GM19239 (cell line): Measurements from ENCODE around the gene KCNK5.

Source experiments
- DNase-seq: peaks from one replicate; pipeline ENCODE4 v3.0.0; 2011; ENCODE audit warnings: low spot score; ENCODE audit not compliant: insufficient read length
- FAIRE-seq: peaks from 2 replicates; lab custom pipeline; 2011; peaks lifted over from hg19 to GRCh38; lab: Jason Lieb, UNC

KCNK5 gene

DNA sequence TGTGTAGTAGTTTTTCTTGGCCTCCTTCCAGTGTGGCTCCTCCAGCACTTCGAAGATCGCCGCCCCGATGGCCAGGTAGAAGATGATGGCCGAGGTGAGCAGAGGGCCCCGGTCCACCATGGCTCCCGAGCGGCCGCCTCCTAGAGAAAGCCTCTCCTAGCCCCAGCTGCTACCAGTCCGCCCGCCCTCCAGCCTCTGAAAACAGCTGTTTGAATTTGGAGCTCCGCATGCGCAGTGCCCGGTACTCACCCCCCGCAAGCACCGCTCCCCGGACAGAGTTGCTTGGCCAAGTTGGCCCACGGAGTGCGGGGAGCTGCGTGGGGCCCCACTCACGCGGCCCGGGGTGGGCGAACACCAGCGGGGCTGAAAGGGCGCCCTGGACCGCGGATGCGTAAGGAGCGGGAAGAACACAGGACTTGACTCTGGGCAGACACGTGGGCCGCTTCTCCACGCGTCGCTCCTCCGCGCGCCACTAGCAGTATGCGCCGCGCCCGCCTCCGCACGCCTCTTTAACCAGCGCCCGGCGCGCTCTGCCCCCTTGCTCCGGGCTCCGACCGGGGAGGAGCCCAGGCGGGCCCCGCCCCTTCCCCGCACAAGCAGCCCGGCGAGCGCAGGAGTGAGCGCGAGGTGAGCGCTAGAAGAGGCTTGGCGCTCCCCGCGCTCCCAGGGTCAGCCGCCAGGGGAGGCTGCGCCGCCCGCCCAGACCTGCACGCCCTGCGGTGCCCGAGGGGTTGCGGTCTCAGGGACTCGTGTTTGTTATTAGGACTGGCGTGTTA is at the start of gene KCNK5:
Gene KCNK5, minus strand, starts transcription at position 484 of the 776 bp plus-strand sequence. Its CDS starts 364 bp downstream, at position 120.
- FAIRE-seq, result peak; percentile 28

GRCh38 chr6:39276379-39276995 is 47.2 kb upstream of the KCNK5 start:
- no peak for FAIRE-seq
- DNase-seq, result no peak

More for the DNA sequence above, at the start of gene KCNK5:
- DNase-seq, result peak; percentile 70

- FAIRE-seq (no peak), DNase-seq (no peak)
These were observed 45.6 kb upstream of the KCNK5 start for GRCh38 chr6:39274903-39275302.

- FAIRE-seq, result no peak
These were observed 45.2 kb upstream of the KCNK5 start for GRCh38 chr6:39274471-39274870.

GRCh38 chr6:39273406-39273821 is 44.1 kb upstream of the KCNK5 start:
- no peak for DNase-seq
- no peak for FAIRE-seq

More at GRCh38 chr6:39274471-39274870, 45.2 kb upstream of the KCNK5 start:
- DNase-seq, result no peak

DNA sequence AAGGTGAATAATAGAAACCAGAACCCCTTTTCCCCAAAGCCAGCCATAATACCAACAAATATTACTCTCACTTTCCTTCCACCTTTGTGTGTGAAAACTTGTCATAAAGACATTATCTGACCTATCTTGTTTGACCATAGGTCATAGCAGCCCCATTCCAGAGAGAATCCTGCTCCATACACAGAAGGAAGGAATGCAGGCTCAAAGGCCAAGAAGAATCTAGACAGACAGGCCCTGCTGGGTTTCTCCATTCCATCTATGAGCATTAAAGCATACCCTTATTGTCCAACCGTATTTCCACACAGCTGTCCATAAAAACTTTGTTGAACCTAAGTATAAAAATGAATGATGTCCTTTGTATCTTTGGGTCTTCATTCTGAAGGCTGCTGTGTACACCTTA is 40.7 kb upstream of the KCNK5 start:
- no peak for FAIRE-seq

DNA sequence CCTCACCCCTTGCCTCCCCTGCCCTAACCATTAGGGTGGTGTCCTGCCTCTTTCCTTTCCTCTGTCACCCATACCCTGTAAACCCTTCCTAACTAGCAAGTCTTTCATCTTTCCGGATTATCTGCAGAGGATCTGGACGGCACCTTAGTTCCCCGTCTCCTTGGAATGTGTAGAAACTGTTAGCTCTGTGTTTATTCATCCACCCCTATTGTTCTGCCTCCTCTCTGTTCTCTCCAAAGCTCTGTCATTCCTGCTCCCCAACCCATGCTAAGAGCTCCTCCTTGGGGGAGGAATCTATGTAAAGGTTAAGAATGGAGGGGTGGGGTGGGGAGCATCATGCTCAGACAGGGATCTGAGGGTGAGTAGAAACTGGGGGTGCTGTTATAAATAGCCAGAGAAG is 39.4 kb upstream of the KCNK5 start:
- no peak for FAIRE-seq

More for the DNA sequence above, 40.7 kb upstream of the KCNK5 start:
- no peak for DNase-seq

GRCh38 chr6:39268171-39268570 is 38.9 kb upstream of the KCNK5 start:
- no peak for FAIRE-seq
- DNase-seq, result no peak

More for the DNA sequence above, 39.4 kb upstream of the KCNK5 start:
- DNase-seq, result no peak

DNA sequence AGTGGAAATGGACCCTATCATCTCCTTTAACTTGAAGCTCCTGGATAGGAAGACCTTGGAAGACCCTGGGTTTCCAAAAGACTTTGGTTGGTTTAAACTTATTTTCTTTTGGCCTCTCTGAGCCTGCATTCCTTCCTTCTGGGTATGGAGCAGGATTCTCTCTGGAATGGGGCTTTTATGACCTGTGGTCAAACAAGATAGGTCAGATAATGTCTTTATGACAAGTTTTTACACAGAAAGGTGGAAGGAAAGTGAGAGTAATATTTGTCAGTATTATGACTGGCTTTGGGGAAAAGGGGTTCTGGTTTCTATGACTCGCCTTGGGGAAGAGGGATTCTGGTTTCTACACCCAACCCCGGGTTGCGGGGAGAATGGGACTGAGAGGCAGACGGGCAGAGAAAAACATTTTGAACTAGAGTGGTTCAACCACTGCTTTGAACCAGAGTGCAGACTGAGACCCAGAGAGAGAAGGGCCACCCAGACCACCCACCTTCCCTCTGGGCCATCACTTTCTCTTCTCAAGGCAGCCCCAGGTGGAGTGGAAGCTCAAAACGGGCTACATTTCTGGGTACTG is 37.6 kb upstream of the KCNK5 start:
- no peak for DNase-seq
- no peak for FAIRE-seq

DNA sequence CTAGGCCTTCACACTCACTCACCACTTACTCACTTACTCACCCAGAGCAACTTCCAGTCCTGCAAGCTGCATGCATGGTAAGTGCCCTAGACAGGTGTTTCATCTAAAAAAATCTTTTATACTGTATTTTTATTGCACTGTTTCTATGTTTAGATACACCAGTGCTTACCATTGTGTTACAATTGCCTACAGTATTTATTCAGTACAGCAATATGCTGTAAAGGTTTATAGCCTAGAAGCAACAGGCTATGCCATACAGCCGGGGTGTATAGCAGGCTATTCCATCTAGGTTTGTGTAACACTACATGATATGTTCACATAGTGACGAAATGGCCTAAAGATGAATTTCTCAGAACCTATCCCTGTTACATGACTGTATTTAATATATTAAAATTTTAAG is 37.1 kb upstream of the KCNK5 start:
- no peak for DNase-seq
- FAIRE-seq, result no peak

- no peak for FAIRE-seq
- no peak for DNase-seq
These were observed 34.2 kb upstream of the KCNK5 start for GRCh38 chr6:39263303-39264037.

DNA sequence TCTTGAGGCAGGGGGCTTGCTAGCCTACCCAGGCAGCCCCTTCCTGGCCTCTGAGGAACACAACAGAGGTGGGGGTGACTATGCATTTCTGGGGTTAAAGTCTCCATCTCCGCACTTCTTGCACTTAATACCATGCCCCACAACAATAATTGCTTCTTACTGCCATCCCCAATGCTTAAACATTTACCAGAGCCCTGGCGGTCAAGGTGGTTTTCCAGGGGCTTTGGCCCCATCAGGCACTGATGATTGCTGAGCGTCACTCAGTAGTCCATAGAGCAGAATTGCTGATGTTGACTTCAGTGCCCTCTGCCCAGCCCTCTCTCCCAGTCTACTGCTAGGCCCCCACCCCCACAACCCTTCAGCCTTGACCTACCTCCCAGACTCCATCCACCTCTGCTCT is 32.5 kb upstream of the KCNK5 start:
- FAIRE-seq (no peak), DNase-seq (no peak)

GRCh38 chr6:39260953-39261352 is 31.7 kb upstream of the KCNK5 start:
- no peak for DNase-seq
- FAIRE-seq, result no peak

DNA sequence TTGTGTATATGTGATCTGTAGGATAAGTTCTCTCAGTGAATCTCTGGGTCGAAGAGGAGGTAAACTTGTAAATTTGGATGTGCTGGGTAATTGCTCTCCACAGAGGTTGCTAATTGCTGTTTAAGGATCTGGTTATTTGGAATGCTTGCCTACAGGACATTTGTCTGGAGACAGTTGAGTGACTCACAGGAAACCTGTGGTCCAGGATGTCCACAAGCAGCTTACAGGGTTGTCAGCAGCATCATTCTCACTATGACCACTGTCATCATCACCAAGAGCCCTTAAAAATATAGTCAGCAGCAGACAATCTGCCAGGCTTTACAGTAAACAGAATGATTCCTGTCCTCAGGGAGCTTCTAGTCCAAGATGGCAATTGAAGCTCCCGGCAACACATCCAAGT is 31.2 kb upstream of the KCNK5 start:
- FAIRE-seq (no peak), DNase-seq (no peak)

DNA sequence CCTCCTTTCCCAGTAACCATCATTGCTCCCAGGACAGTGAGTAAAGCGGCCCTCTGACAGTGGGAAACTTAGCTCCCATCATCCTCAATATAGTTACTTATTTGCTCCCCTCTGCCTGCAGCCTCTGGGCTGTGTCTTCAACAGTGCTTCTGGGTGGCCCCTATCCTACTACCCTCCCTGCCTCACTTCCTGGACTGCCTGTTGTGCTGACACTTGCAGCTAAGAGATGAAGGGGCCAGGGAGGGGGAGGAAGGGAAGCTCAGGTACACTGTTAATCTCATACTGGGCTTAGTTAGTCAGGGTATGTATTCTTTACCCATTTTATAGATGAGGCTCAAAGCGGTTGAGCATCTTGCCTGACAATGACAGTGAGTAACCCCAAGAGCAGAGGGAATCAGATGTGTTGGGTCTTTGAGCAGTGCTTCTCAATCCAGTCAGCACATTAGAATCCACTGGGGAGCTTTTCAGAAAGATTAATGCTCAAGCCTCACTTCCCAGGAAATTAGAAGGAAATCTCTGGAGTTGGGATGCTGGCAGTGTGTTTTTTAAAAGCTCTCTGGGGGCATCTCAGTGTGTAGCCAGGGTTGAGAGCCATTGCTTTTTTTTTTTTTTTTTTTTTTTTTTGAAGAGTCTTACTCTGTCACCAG is 27.1 kb upstream of the KCNK5 start:
- DNase-seq, result no peak
- FAIRE-seq, result no peak

DNA sequence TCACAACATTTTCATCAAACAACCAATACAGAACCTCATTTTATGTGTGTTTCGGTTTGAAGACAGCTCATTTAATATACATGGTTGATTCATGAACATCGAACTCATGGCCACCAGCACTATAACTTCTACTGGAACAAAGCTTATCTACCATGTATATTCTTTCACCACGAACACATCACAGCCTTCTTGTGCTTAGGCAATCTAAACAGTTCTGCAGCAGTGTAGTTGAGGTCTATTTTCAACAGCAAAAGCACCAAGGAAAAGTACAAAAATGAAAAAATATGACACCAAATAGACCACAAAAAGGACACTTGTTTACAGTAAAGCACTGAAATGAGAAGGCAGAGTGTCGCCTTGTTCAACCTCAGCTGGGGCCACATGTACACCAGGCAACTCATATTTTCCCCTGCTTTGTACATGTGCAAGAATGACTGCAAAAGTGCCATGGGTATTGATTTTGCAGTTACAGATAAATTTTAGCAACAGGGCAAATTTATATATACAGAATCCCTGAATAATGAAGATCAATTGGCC is 25.8 kb upstream of the KCNK5 start:
- FAIRE-seq, result no peak
- DNase-seq, result no peak

GRCh38 chr6:39251406-39251805 is 22.1 kb upstream of the KCNK5 start:
- FAIRE-seq, result no peak
- no peak for DNase-seq

- no peak for DNase-seq
- FAIRE-seq, result no peak
These were observed 21.2 kb upstream of the KCNK5 start for GRCh38 chr6:39250507-39250906.

DNA sequence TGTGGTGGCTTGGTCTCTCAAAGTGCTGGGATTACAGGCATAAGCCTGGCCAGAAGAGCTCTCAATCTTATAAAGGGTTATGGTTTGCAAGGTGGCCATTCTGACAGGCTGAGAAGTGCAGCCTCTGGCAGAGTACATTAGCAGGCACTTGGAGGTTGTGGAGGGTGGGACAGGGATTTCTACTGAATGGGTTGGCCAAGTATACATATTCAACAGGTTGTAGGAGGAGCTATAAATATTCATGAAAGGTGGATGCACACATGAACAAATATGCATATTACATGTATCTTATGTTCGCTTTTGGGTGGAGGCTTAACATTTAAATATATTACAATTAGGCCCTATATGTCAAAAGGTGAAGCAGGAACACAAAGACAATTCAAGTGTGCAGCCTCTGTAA is 20.0 kb upstream of the KCNK5 start:
- DNase-seq (no peak), FAIRE-seq (no peak)

DNA sequence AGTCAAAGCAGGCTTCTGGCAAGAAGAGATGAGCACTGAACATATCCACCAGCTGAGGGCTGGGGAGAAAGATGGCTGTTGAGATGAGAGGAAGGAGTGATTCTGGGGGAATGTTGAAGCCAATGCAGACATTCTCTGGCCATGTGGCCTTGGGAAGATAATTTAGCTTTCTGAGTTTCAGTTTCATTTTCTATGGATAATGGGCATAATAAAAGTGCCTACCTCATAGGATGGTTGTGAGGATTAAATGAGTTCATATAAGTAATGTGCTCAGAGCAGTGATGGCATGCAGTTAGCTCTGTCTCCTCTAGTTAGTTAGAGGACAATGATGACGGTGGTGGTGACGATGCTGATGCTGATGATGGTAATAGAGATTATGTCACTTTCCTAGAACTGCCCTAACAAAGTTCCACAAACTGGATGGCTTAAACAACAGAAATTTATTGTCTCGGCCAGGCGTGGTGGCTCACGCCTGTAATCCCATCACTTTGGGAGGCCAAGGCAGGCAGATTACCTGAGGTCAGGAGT is 18.5 kb upstream of the KCNK5 start:
- FAIRE-seq (no peak), DNase-seq (no peak)
